Right lobe of liver (tissue), 6 donors: ENCODE results near the gene CDH26. TPM values are rescaled to one million over a fixed set of nuclear protein-coding genes. Genes with fewer than 3 reads are reported as not detected.
A peak's percentile ranks its signal among the peaks of the same experiment; 100 is the strongest.

Experiments used
- ATAC-seq, 4 donors: fragments of 200-7000 bp; cut with Tn5 transposase; one replicate each; pipeline ENCODE4 v1.9.1; 2020; ENCODE audit warnings: mild to moderate bottlenecking in 4 of 4, moderate library complexity in 4 of 4
- DNase-seq, 3 donors: peaks; one replicate each; pipeline ENCODE4 v3.0.0-alpha.2; 2020
- H3K27ac ChIP-seq, 3 donors: fragments of 200-600 bp; one replicate each; pipeline ENCODE4 v1.8.0; 2022
- H3K27me3 ChIP-seq, 2 donors: fragments of 200-600 bp; one replicate each; pipeline ENCODE4 v1.8.0; 2022
- H3K36me3 ChIP-seq, 4 donors: fragments of 200-600 bp; sonication (generic) in 1 of 4; one replicate each; pipeline versions ENCODE4 v1.5.1 to v1.8.0; 2017 to 2022; ENCODE audit warnings: control low read depth in 1 of 4
- H3K4me1 ChIP-seq, 4 donors: fragments of 200-600 bp; sonication (generic) in 1 of 4; one replicate each; pipeline versions ENCODE4 v1.5.1 to v1.8.0; 2017 to 2022; ENCODE audit warnings: control low read depth in 1 of 4
- H3K4me3 ChIP-seq, 3 donors: fragments of 200-600 bp; one replicate each; pipeline ENCODE4 v1.8.0; 2022
- H3K9me3 ChIP-seq, 4 donors: fragments of 200-600 bp; sonication (generic) in 1 of 4; one replicate each; pipeline versions ENCODE4 v1.5.1 to v1.8.0; 2017 to 2022; ENCODE audit warnings: control low read depth in 1 of 4
- POLR2A ChIP-seq: fragments of 450-650 bp; IDR thresholded peaks from one replicate; pipeline ENCODE4 v1.6.1; 2017; ENCODE audit warnings: antibody characterized with exemption, mild to moderate bottlenecking
- WGBS: methylation state at CpG from one replicate; pipeline ENCODE4 v1.1.6; 2018; ENCODE audit warnings: low coverage, low lambda C conversion rate; ENCODE audit not compliant: insufficient coverage; ENCODE audit errors: missing lambda C conversion rate; 5-methylcytosine and 5-hydroxymethylcytosine counted together
- intact Hi-C, 2 donors: fragments of 100-400 bp; cut with DNase I; formaldehyde crosslinking; loops; one replicate each; pipeline versions ENCODE4 v1.11.2 to v1.14.1; 2022
- total RNA-seq, 6 experiments: library from RNA; depleted of rRNA in 2 of 6; stranded (reverse); fragments of >200 nt in 2 of 6; fragmentation: NEBNext Ultra II Directional in 3 of 6; extraction: Animal tissue kit (Norgen Biotek cat#: 25700) in 3 of 6; gene quantifications; one replicate each; pipeline versions ENCODE4 v1.1.0 to v1.2.4, GENCODE V29; 2016 to 2023
- TF ChIP-seq, protein P1 (sequence below), 4 donors: fragments of 200-600 bp in 3 of 4; fragments of 450-650 bp in 1 of 4; IDR thresholded peaks; one replicate each; pipeline versions ENCODE4 v1.5.1 to v1.8.0; 2016 to 2022; ENCODE audit warnings: antibody characterized with exemption in 4 of 4, mild to moderate bottlenecking in 2 of 4
- donor health status: DM: no; HTN: yes; CAD: no.
- donor health status: DM: no; HTN: no; CAD: no.
- donor health status: DM: no; HTN: no; CAD: no.
- donor health status: DM: no; HTN: yes; CAD: no.
- donor health status: DM: no; HTN: yes; CAD: no.

Gene CDH26
- total RNA-seq, 6 experiments from 2014 or later, result 0.07 to 0.25 (median 0.12) TPM; not detected in 1

DNA sequence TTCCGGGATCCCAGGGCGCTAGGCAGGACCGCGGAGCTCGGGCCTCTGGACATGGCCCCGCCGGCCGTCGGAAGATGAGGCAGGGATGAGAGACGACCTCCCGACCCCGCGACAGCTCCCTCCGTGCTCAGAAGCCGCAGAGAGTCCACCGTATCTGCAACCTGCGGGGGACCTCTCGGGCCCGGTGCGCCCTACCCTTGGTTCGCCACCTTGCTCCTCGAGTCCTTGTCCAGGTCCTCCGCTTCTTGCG lies 18.4 kb upstream of the CDH26 start:
- Histone ChIP-seq H3K27ac (peak overlapping the region; percentile 48 to 84 (median 80)), H3K4me3 (peak overlapping the region; percentile 56 to 63 (median 57)), H3K36me3 (peaks cover 0 to 16% (median 3%) of the 10 kb centered on the region in 4 donors), H3K27me3 (no peaks in the 10 kb centered on the region), H3K4me1 (peaks cover 0 to 18% (median 0%) of the 10 kb centered on the region in 4 donors), H3K9me3 (no peaks in the 10 kb centered on the region)
- ATAC-seq, result peak; percentile 13 to 28 (median 22)
- DNase-seq, result peak; percentile 44 to 69 (median 52)
- no CpG with 5 or more reads among the region's 24 CpGs for WGBS
- intact Hi-C loops, result no loop called here
- TF ChIP-seq, protein P1, sequence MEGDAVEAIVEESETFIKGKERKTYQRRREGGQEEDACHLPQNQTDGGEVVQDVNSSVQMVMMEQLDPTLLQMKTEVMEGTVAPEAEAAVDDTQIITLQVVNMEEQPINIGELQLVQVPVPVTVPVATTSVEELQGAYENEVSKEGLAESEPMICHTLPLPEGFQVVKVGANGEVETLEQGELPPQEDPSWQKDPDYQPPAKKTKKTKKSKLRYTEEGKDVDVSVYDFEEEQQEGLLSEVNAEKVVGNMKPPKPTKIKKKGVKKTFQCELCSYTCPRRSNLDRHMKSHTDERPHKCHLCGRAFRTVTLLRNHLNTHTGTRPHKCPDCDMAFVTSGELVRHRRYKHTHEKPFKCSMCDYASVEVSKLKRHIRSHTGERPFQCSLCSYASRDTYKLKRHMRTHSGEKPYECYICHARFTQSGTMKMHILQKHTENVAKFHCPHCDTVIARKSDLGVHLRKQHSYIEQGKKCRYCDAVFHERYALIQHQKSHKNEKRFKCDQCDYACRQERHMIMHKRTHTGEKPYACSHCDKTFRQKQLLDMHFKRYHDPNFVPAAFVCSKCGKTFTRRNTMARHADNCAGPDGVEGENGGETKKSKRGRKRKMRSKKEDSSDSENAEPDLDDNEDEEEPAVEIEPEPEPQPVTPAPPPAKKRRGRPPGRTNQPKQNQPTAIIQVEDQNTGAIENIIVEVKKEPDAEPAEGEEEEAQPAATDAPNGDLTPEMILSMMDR (IDR thresholded peaks at IDR 0.05), result no peak
- no peak for TF ChIP-seq POLR2A

DNA sequence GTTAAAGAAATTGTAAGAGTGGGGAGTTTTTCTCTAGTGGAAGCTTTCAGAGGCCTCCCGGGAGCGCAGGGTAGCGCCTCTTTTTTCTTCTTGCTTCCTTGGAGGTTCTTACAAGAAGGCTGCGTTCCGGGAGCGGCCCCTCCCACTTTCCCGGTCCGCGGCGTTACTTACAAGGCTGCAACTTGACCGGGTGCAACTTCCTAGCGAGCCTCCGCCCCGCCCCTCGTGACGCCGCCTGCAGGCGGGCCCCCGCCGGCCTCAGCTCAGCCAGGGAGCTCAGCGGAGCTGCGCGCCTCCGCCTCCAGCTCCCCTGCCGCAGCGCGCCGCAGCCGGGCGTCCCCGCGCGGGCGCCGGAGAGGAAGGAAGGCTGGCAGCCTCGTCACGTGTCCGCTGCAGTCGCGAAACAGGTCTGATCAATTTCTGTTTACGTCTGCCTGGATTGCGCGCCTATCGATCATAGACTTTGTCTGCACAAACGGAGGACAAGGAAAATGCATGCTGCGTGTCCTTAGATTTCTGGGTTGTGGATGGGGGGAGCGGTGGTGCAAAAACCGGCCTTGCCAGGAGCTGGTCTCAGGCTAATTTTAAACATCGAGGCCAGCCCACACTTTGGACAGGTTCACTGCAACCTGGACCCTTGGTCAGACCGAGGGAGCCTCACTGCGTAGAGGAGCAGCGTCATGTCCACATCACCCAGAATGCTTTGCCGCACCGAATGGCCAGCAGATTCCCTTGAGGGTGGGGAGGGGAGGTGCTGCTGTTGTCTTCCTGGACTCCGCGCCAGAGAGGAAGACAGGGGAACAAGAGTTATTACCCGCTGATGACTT lies 17.9 kb upstream of the CDH26 start, which contains the start of the genes FAM217B and PPP1R3D:
TSS of gene FAM217B (plus strand) at position 261 of the 827 bp plus-strand sequence. CDS start 3,555 bp downstream, outside the sequence.
TSS of gene PPP1R3D (minus strand) at position 177 of the 827 bp plus-strand sequence. CDS start 374 bp downstream, outside the sequence.
- intact Hi-C loops, result no loop called here
- 0% methylated on average over 19 of the region's 57 CpGs for WGBS
- peaks cover 0 to 18% (median 0%) of the 10 kb centered on the region in 4 donors for H3K4me1 ChIP-seq

DNA sequence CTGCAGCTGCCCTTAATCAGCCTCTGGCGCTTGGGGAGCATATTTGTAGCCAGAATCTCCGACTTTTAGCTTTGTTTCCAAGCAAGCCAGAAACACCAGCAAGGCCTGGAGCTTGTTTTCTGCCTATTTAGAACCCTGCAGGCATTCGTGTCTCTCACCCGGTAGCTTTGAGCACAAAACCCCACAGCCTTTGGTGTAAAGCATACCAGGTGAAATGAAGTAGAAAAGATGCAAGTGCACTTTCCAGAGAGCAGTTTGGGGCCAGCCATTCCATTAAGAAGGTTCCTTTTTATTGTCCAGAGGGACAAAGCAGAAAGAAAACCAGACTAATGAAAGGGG lies 17.3 kb upstream of the CDH26 start:
- Histone ChIP-seq H3K4me1 (peaks cover 0 to 18% (median 0%) of the 10 kb centered on the region in 4 donors), H3K27me3 (no peaks in the 10 kb centered on the region), H3K9me3 (no peaks in the 10 kb centered on the region), H3K27ac (peak overlapping the region; percentile 61 to 84 (median 80)), H3K4me3 (peak overlapping the region; percentile 56 to 63 (median 57)), H3K36me3 (peaks cover 0 to 19% (median 3%) of the 10 kb centered on the region in 4 donors)
- TF ChIP-seq, protein P1 (IDR thresholded peaks at IDR 0.05), result no peak
- no peak for TF ChIP-seq POLR2A
- WGBS, result 2% methylated on average over 4 of the region's 4 CpGs
- DNase-seq (no peak), ATAC-seq (no peak)
- intact Hi-C loops, result no loop called here

More for the DNA sequence above, 17.9 kb upstream of the CDH26 start, which contains the start of the genes FAM217B and PPP1R3D:
- Histone ChIP-seq H3K9me3 (no peaks in the 10 kb centered on the region), H3K27ac (peak within 1 kb of the TSS; percentile 61 to 84 (median 80)), H3K27me3 (no peaks in the 10 kb centered on the region), H3K4me3 (peak within 1 kb of the TSS; percentile 56 to 63 (median 57)), H3K36me3 (peaks cover 0 to 19% (median 3%) of the 10 kb centered on the region in 4 donors)
- ATAC-seq (peak; percentile 96 to 98 (median 97)), DNase-seq (peak; percentile 93 to 96 (median 95))
- TF ChIP-seq, protein P1 (IDR thresholded peaks at IDR 0.05), result peak in 3 of 4 donors; percentile 13 to 37 (median 13)
- TF ChIP-seq POLR2A, result peak; percentile 77

DNA sequence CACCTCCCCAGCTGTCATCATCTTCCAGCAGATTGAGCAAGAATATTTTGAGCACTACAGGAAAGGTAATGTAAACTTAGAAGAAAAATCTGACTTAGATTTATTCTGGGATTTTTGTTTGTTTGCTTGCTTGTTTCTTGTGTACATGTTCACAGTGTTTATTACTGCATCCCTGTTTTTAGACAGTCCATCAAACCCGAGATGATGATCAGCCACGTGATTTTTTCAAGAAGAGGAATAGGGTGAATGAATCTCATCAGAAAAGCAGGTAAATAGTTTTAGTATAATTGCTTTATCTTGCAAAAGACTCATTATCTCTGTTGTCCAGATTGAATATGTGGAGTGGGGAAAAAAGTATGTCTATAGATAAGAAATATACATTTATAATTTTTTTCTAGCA lies 16.0 kb upstream of the CDH26 start:
- Histone ChIP-seq H3K36me3 (peaks cover 0 to 19% (median 3%) of the 10 kb centered on the region in 4 donors), H3K9me3 (no peaks in the 10 kb centered on the region), H3K4me1 (peaks cover 0 to 18% (median 0%) of the 10 kb centered on the region in 4 donors), H3K4me3 (no peak overlapping the region), H3K27ac (no peak overlapping the region), H3K27me3 (no peaks in the 10 kb centered on the region)
- WGBS, result 75% methylated on average over 2 of the region's 2 CpGs
- TF ChIP-seq, protein P1 (IDR thresholded peaks at IDR 0.05), result no peak
- TF ChIP-seq POLR2A, result no peak
- DNase-seq (no peak), ATAC-seq (no peak)
- intact Hi-C loops, result no loop called here
